ENCODE measurements around the gene CFAP100. TPM values are rescaled to one million over a fixed set of nuclear protein-coding genes. Genes with fewer than 3 reads are reported as not detected.

CFAP100 gene
- total and polyA plus RNA-seq, 2 experiments from 2014 or later, result not detected

GRCh38 chr3:126389794-126390146 lies 4.9 kb upstream of the CFAP100 start:
- Histone ChIP-seq H3K79me2 (no peaks in the 10 kb centered on the region), H3K9me3 (ENCODE audit: low read depth) (no peaks in the 10 kb centered on the region), H4K20me1 (ENCODE audit: insufficient read depth, poor library complexity, severe bottlenecking) (no peaks in the 10 kb centered on the region), H2AFZ (peak overlapping the region; percentile 16), H3K4me3 (no peak overlapping the region), H3K4me2 (peak overlapping the region; percentile 76), H3K36me3 (replicated peaks; ENCODE audit: insufficient read depth, low read depth) (no peaks in the 10 kb centered on the region), H3K27ac (no peak overlapping the region), H3K4me1 (ENCODE audit: insufficient read depth) (peaks cover 3% of the 10 kb centered on the region), H3K9me2 (replicated peaks; ENCODE audit: insufficient read depth) (no peaks in the 10 kb centered on the region), H3K27me3 (peaks cover 9% of the 10 kb centered on the region)
- no peak for DNase-seq (ENCODE audit: low spot score)
- TF ChIP-seq CTCF (IDR thresholded peaks at IDR 0.05; ENCODE audit: poor library complexity), result no peak
- no peak for TF ChIP-seq EZH2phosphoT487 (IDR thresholded peaks at IDR 0.05; ENCODE audit: low read depth, severe bottlenecking, unreplicated experiment)
- TF ChIP-seq EZH2 (IDR thresholded peaks at IDR 0.05; ENCODE audit: borderline replicate concordance), result no peak
- WGBS (ENCODE audit: low lambda C conversion rate, missing lambda C conversion rate), result 74% methylated on average over 16 of the region's 17 CpGs

GRCh38 chr3:126390201-126390600 lies 4.5 kb upstream of the CFAP100 start:
- DNase-seq (ENCODE audit: low spot score), result no peak
- TF ChIP-seq CTCF (IDR thresholded peaks at IDR 0.05; ENCODE audit: poor library complexity) (no peak), EZH2phosphoT487 (IDR thresholded peaks at IDR 0.05; ENCODE audit: low read depth, severe bottlenecking, unreplicated experiment) (no peak), EZH2 (IDR thresholded peaks at IDR 0.05; ENCODE audit: borderline replicate concordance) (no peak)
- 97% methylated on average over 15 of the region's 15 CpGs for WGBS (ENCODE audit: low lambda C conversion rate, missing lambda C conversion rate)

GRCh38 chr3:126390751-126391150 lies 4.0 kb upstream of the CFAP100 start:
- no peak overlapping the region for H3K27ac ChIP-seq
- no peaks in the 10 kb centered on the region for H3K36me3 ChIP-seq (replicated peaks; ENCODE audit: insufficient read depth, low read depth)
- no peaks in the 10 kb centered on the region for H3K9me3 ChIP-seq (ENCODE audit: low read depth)
- H3K4me1 ChIP-seq (ENCODE audit: insufficient read depth), result peaks cover 3% of the 10 kb centered on the region
- TF ChIP-seq CTCF (IDR thresholded peaks at IDR 0.05; ENCODE audit: poor library complexity), result no peak
- TF ChIP-seq EZH2phosphoT487 (IDR thresholded peaks at IDR 0.05; ENCODE audit: low read depth, severe bottlenecking, unreplicated experiment), result no peak
- TF ChIP-seq EZH2 (IDR thresholded peaks at IDR 0.05; ENCODE audit: borderline replicate concordance), result no peak
- no peaks in the 10 kb centered on the region for H3K9me2 ChIP-seq (replicated peaks; ENCODE audit: insufficient read depth)
- no peaks in the 10 kb centered on the region for H4K20me1 ChIP-seq (ENCODE audit: insufficient read depth, poor library complexity, severe bottlenecking)
- no peak for DNase-seq (ENCODE audit: low spot score)
- H3K79me2 ChIP-seq, result no peaks in the 10 kb centered on the region
- no peak overlapping the region for H3K4me3 ChIP-seq
- WGBS (ENCODE audit: low lambda C conversion rate, missing lambda C conversion rate), result 95% methylated on average over 4 of the region's 4 CpGs
- peaks cover 17% of the 10 kb centered on the region for H3K27me3 ChIP-seq
- no peak overlapping the region for H2AFZ ChIP-seq
- H3K4me2 ChIP-seq, result no peak overlapping the region

More at GRCh38 chr3:126390201-126390600, 4.5 kb upstream of the CFAP100 start:
- no peak overlapping the region for H3K4me3 ChIP-seq
- H3K79me2 ChIP-seq, result no peaks in the 10 kb centered on the region
- no peaks in the 10 kb centered on the region for H4K20me1 ChIP-seq (ENCODE audit: insufficient read depth, poor library complexity, severe bottlenecking)
- H3K27me3 ChIP-seq, result peaks cover 13% of the 10 kb centered on the region
- no peaks in the 10 kb centered on the region for H3K9me3 ChIP-seq (ENCODE audit: low read depth)
- no peak overlapping the region for H2AFZ ChIP-seq
- H3K4me2 ChIP-seq, result no peak overlapping the region
- H3K36me3 ChIP-seq (replicated peaks; ENCODE audit: insufficient read depth, low read depth), result no peaks in the 10 kb centered on the region
- no peaks in the 10 kb centered on the region for H3K9me2 ChIP-seq (replicated peaks; ENCODE audit: insufficient read depth)
- peaks cover 3% of the 10 kb centered on the region for H3K4me1 ChIP-seq (ENCODE audit: insufficient read depth)
- no peak overlapping the region for H3K27ac ChIP-seq

- Histone ChIP-seq H3K9me3 (ENCODE audit: low read depth) (no peaks in the 10 kb centered on the region), H3K36me3 (replicated peaks; ENCODE audit: insufficient read depth, low read depth) (no peaks in the 10 kb centered on the region), H4K20me1 (ENCODE audit: insufficient read depth, poor library complexity, severe bottlenecking) (no peaks in the 10 kb centered on the region), H3K4me3 (no peak overlapping the region), H3K79me2 (no peaks in the 10 kb centered on the region), H3K9me2 (replicated peaks; ENCODE audit: insufficient read depth) (no peaks in the 10 kb centered on the region), H3K27me3 (peaks cover 20% of the 10 kb centered on the region), H3K4me2 (no peak overlapping the region), H2AFZ (no peak overlapping the region), H3K4me1 (ENCODE audit: insufficient read depth) (peaks cover 3% of the 10 kb centered on the region), H3K27ac (no peak overlapping the region)
- 73% methylated on average over 1 of the region's 1 CpG for WGBS (ENCODE audit: low lambda C conversion rate, missing lambda C conversion rate)
- TF ChIP-seq EZH2phosphoT487 (IDR thresholded peaks at IDR 0.05; ENCODE audit: low read depth, severe bottlenecking, unreplicated experiment) (no peak), EZH2 (IDR thresholded peaks at IDR 0.05; ENCODE audit: borderline replicate concordance) (no peak), CTCF (IDR thresholded peaks at IDR 0.05; ENCODE audit: poor library complexity) (no peak)
- no peak for DNase-seq (ENCODE audit: low spot score)
These were observed 3.1 kb upstream of the CFAP100 start for GRCh38 chr3:126391631-126392030.

All from hepatocyte (in vitro differentiated cells).